Keratinocyte (primary cell): ENCODE results near the gene CDKN2AIPNL.

Source experiments
- EZH2 ChIP-seq: IDR thresholded peaks from one replicate; pipeline ENCODE4 v1.6.1; 2012; ENCODE audit warnings: inconsistent platforms, mild to moderate bottlenecking, low read length, moderate library complexity
- TF ChIP-seq, protein P1 (sequence below), 3 experiments: IDR thresholded peaks in 1 of 3; conservative IDR thresholded peaks in 1 of 3; optimal IDR thresholded peaks in 1 of 3; 2 replicates in 2 of 3; 3 replicates in 1 of 3; pipeline versions ENCODE3 to v1.5.1; 2011; ENCODE audit warnings: low read length in 3 of 3, mild to moderate bottlenecking in 3 of 3, moderate library complexity in 2 of 3, control low read depth in 1 of 3, inconsistent platforms in 1 of 3; ENCODE audit not compliant: insufficient read depth in 2 of 3; ENCODE audit errors: extremely low read depth in 1 of 3

DNA sequence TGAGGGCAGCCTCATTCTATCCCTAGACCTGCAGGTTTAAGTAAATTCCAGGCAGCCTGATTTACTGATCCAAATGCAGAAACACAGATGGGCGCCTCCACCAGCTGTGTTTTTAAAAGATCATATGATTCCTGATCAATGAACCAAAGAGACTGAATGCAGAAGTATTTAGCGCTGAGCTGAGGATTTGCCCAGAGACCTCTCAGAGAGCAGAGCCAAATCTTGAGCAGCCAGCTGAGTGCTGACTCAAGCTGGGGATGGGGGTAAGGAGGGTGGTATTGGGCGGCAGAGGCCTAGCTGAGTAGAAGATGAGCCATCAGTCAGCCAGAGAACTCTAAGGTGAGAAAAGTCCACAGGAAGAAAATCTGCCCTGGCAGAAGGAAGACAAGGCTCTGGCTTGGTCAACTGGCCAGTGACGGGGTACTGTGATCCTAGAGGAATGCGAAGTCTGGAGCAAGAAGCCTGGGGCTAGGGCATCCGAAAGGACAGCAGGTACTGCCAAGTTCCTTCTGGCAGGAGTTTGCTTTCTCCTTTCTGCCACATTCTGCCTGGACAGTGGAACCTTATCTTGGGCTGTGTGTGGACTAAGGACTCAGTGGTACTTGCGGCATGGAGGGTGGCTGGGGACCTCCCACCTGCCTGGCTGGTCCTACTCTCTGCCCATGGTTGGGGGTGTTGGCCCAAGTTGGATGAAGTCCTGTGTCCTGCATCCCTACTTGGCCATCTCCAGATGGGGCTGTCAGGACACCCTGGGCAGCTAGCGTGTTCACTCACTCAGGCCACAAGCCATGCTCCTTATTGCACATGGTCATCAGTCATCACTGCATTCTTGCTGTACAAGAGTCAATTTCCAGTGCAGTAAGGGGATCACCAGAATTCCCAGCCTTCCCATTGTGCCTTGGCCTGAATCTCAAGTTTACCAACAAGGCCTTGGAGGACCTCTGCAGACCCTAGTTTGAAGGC, 34.5 kb upstream of the CDKN2AIPNL start:
- TF ChIP-seq, protein P1, sequence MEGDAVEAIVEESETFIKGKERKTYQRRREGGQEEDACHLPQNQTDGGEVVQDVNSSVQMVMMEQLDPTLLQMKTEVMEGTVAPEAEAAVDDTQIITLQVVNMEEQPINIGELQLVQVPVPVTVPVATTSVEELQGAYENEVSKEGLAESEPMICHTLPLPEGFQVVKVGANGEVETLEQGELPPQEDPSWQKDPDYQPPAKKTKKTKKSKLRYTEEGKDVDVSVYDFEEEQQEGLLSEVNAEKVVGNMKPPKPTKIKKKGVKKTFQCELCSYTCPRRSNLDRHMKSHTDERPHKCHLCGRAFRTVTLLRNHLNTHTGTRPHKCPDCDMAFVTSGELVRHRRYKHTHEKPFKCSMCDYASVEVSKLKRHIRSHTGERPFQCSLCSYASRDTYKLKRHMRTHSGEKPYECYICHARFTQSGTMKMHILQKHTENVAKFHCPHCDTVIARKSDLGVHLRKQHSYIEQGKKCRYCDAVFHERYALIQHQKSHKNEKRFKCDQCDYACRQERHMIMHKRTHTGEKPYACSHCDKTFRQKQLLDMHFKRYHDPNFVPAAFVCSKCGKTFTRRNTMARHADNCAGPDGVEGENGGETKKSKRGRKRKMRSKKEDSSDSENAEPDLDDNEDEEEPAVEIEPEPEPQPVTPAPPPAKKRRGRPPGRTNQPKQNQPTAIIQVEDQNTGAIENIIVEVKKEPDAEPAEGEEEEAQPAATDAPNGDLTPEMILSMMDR (optimal IDR thresholded peaks at IDR 0.05 in 1 of 3, IDR thresholded peaks at IDR 0.05 in 1 of 3, conservative IDR thresholded peaks at IDR 0.05 in 1 of 3; ENCODE audit: extremely low read depth in 1 of 3, insufficient read depth in 2 of 3, low read length in 3 of 3): no peak
- no peak for TF ChIP-seq EZH2
